ENCODE results near the gene FGD6. TPM values are rescaled to one million over a fixed set of nuclear protein-coding genes. Genes with fewer than 3 reads are reported as not detected.
"Not testable (repeated sequence)": the region's sequence is repeated elsewhere in the genome, so short reads cannot be mapped to it uniquely, and the experiment has no call there.

Gene FGD6
- polyA plus RNA-seq, 2 of the 4 experiments (the other 2 are of a cell fraction) = 15.5 to 48.0 TPM

- FAIRE-seq (no peak), ATAC-seq (no peak), DNase-seq (ENCODE audit: low read depth in 1 of 2, low spot score in 1 of 2) (no peak)
- Histone ChIP-seq H3K4me3 (no peak overlapping the region), H3K4me1 (peaks cover 39% of the 10 kb centered on the region), H3K4me2 (peak overlapping the region; percentile 47), H3K9me3 (no peaks in the 10 kb centered on the region), H3K27ac (peak overlapping the region; percentile 45 to 60; a peak in 5 of 6 replicates)
- CTCF ChIA-PET = interaction anchor here (1.1 to 1.3 kb wide), 2 partner anchors 20 to 121 kb away, joined by 3 to 4 read pairs; partner anchors contain the start of genes FGD6 and VEZT
- 93% methylated on average over 2 of the region's 2 CpGs for WGBS (ENCODE audit: missing lambda C conversion rate)
- POLR2A ChIA-PET = no interaction called here
- TF ChIP-seq HES2 (IDR thresholded peaks at IDR 0.05) (no peak), FOSL2 (IDR thresholded peaks at IDR 0.05) (no peak), FOSL2 (CRISPR knock-in tag; IDR thresholded peaks at IDR 0.05) (no peak), SREBF2 (IDR thresholded peaks at IDR 0.05) (no peak), GATA3 (IDR thresholded peaks at IDR 0.05; ENCODE audit: borderline replicate concordance) (no peak), HEYL (CRISPR knock-in tag; IDR thresholded peaks at IDR 0.05) (no peak), POLR2A (IDR thresholded peaks at IDR 0.05; ENCODE audit: low read length) (no peak), HOXB5 (CRISPR knock-in tag; IDR thresholded peaks at IDR 0.05) (no peak), ZC3H11A (IDR thresholded peaks at IDR 0.05) (no peak), KDM1A (IDR thresholded peaks at IDR 0.05; ENCODE audit: low read depth) (no peak), ZSCAN20 (CRISPR knock-in tag; IDR thresholded peaks at IDR 0.05) (no peak), MAZ (IDR thresholded peaks at IDR 0.05; ENCODE audit: borderline replicate concordance, low read depth, low read length) (no peak), BCL3 (IDR thresholded peaks at IDR 0.05) (no peak), NFE2L2 (conservative IDR thresholded peaks at IDR 0.05; ENCODE audit: low read length) (no peak), REST (IDR thresholded peaks at IDR 0.05) (no peak), JUNB (IDR thresholded peaks at IDR 0.05) (no peak), MYC (IDR thresholded peaks at IDR 0.05; ENCODE audit: borderline replicate concordance, low read length) (no peak), CHD4 (IDR thresholded peaks at IDR 0.05; ENCODE audit: borderline replicate concordance) (no peak), NPAS2 (CRISPR knock-in tag; IDR thresholded peaks at IDR 0.05; ENCODE audit: borderline replicate concordance) (no peak)
Observed at GRCh38 chr12:95096378-95096777, 120.9 kb downstream of the FGD6 start.

GRCh38 chr12:95095866-95096265 lies 121.4 kb downstream of the FGD6 start:
- Histone ChIP-seq H3K27ac (peak overlapping the region; percentile 13 to 45; a peak in 1 of 6 replicates), H3K4me1 (peaks cover 39% of the 10 kb centered on the region)
- DNase-seq (ENCODE audit: low read depth in 1 of 2, low spot score in 1 of 2); H3K4me2 ChIP-seq; H3K9me3 ChIP-seq; FAIRE-seq; ATAC-seq; POLR2A ChIA-PET; H3K4me3 ChIP-seq: not testable (repeated sequence)
- CTCF ChIA-PET = interaction anchor here (1.1 to 2.7 kb wide), 3 partner anchors 21 to 121 kb away, joined by 3 to 10 read pairs (median 4); partner anchors contain the start of genes FGD6, NR2C1 and VEZT
- 90% methylated on average over 2 of the region's 2 CpGs for WGBS (ENCODE audit: missing lambda C conversion rate)

GRCh38 chr12:95089462-95089861 lies 127.8 kb downstream of the FGD6 start:
- H3K9me3 ChIP-seq = no peaks in the 10 kb centered on the region
- no peak overlapping the region for H3K4me2 ChIP-seq
- 76% methylated on average over 1 of the region's 1 CpG for WGBS (ENCODE audit: missing lambda C conversion rate)
- TF ChIP-seq JUNB (IDR thresholded peaks at IDR 0.05) = no peak
- no peak for TF ChIP-seq HOXB13 (CRISPR knock-in tag; IDR thresholded peaks at IDR 0.05; ENCODE audit: low read depth)
- TF ChIP-seq CEBPB (IDR thresholded peaks at IDR 0.05) = no peak
- no peak for TF ChIP-seq FOSL2 (IDR thresholded peaks at IDR 0.05)
- TF ChIP-seq FOSL2 (CRISPR knock-in tag; IDR thresholded peaks at IDR 0.05) = no peak
- no peak for TF ChIP-seq E2F6 (IDR thresholded peaks at IDR 0.05; ENCODE audit: borderline replicate concordance, low read depth)
- TF ChIP-seq ZNF302 (CRISPR knock-in tag; IDR thresholded peaks at IDR 0.05) = no peak
- TF ChIP-seq RARB (CRISPR knock-in tag; IDR thresholded peaks at IDR 0.05) = no peak
- no peak for TF ChIP-seq RNF2 (IDR thresholded peaks at IDR 0.05; ENCODE audit: borderline replicate concordance, low read depth)
- no peak for TF ChIP-seq HOXB5 (CRISPR knock-in tag; IDR thresholded peaks at IDR 0.05)
- FAIRE-seq (no peak), DNase-seq (ENCODE audit: low read depth in 1 of 2, low spot score in 1 of 2) (no peak), ATAC-seq (no peak)
- no peak overlapping the region for H3K27ac ChIP-seq
- ChIA-PET CTCF (no interaction called here), POLR2A (no interaction called here)
- peaks cover 16% of the 10 kb centered on the region for H3K4me1 ChIP-seq
- no peak overlapping the region for H3K4me3 ChIP-seq
